ENCODE results near the gene RAB19. TPM values are rescaled to one million over a fixed set of nuclear protein-coding genes. Genes with fewer than 3 reads are reported as not detected.

RAB19 gene
- total and polyA plus RNA-seq, 2 of the 8 experiments (the other 6 are each of a cell fraction or from before 2014, with no cell fraction given) = 9.8 to 11.0 TPM

DNA sequence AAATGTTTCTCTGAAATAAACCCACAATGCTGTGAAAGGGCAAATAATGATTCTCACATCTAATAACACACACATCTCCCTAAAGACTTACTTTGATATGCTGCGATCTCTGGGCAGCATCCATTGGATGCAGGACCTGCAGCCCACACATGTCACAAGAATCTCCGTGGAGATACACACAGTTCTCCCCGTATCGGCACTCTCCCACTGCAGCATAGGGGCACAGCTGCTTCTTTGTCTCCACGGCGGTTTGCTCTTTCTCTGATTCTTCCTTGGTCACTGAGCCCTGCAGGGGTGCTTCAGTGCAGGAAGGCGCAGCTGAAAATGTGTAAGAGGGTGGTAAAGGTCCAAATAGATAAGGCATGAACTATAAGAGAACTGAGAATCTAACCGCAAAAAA lies 55.1 kb downstream of the RAB19 start:
- H3K4me3 ChIP-seq (ENCODE audit: extremely low read depth in 1 of 4, insufficient read depth in 2 of 4, low read depth in 3 of 4, low read length in 4 of 4) = no peak overlapping the region
- H3K23me2 ChIP-seq (ENCODE audit: low read depth, low read length) = no peaks in the 10 kb centered on the region
- H3K9ac ChIP-seq (replicated peaks in 1 of 4; ENCODE audit: extremely low read depth in 1 of 4, low read depth in 3 of 4, low read length in 3 of 4) = no peak overlapping the region
- H3K18ac ChIP-seq (ENCODE audit: extremely low read depth, low read length) = no peak overlapping the region
- H3K79me2 ChIP-seq (ENCODE audit: control insufficient read depth in 1 of 2, insufficient read depth in 2 of 2, low read length in 2 of 2) = peaks cover 0 to 40% of the 10 kb centered on the region in 2 experiments; a peak in 2 of 4 replicates
- no peaks in the 10 kb centered on the region for H3K79me1 ChIP-seq (ENCODE audit: low read depth, low read length)
- H4K20me1 ChIP-seq (replicated peaks in 1 of 2; ENCODE audit: control insufficient read depth in 1 of 2, insufficient read depth in 2 of 2, low read length in 2 of 2) = peaks cover 0 to 2% of the 10 kb centered on the region in 2 experiments
- H2BK12ac ChIP-seq (ENCODE audit: low read depth, low read length) = no peak overlapping the region
- H2BK5ac ChIP-seq (ENCODE audit: low read depth, low read length) = no peak overlapping the region
- no peak overlapping the region for H2BK120ac ChIP-seq (replicated peaks; ENCODE audit: low read depth, low read length)
- no peak overlapping the region for H2AFZ ChIP-seq (ENCODE audit: low read length)
- H3K36me3 ChIP-seq (ENCODE audit: control insufficient read depth in 2 of 4, insufficient read depth in 4 of 4, low read length in 3 of 4) = peaks cover 17 to 70% (median 25%) of the 10 kb centered on the region in 4 experiments
- no peak overlapping the region for H2BK20ac ChIP-seq (ENCODE audit: low read length)
- TF ChIP-seq POLR2A (IDR thresholded peaks at IDR 0.05; ENCODE audit: control extremely low read depth in 1 of 2, low read depth in 2 of 2, low read length in 2 of 2) (no peak), EP300 (IDR thresholded peaks at IDR 0.05; ENCODE audit: borderline replicate concordance in 1 of 2, low read depth in 2 of 2, low read length in 2 of 2) (no peak), SP1 (IDR thresholded peaks at IDR 0.05; ENCODE audit: low read depth, low read length) (no peak), CHD1 (IDR thresholded peaks at IDR 0.05; ENCODE audit: low read depth, low read length) (no peak)
- TF ChIP-seq, protein P1, sequence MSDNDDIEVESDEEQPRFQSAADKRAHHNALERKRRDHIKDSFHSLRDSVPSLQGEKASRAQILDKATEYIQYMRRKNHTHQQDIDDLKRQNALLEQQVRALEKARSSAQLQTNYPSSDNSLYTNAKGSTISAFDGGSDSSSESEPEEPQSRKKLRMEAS (IDR thresholded peaks at IDR 0.05) = no peak
- H3K4me1 ChIP-seq (replicated peaks in 1 of 4; ENCODE audit: control insufficient read depth in 3 of 4, insufficient read depth in 4 of 4, low read length in 3 of 4) = peaks cover 7 to 20% (median 17%) of the 10 kb centered on the region in 4 experiments; a peak in 6 of 7 replicates
- ChIA-PET POLR2A (ENCODE audit: partially characterized antibody) (interaction anchor here (1.1 kb wide), 1 partner anchor 19 kb away, joined by 5 read pairs; no protein-coding TSS in a partner anchor), CTCF (ENCODE audit: partially characterized antibody) (interaction anchor here (1.1 kb wide), 1 partner anchor 15 kb away, joined by 3 read pairs; no protein-coding TSS in a partner anchor)
- no peak overlapping the region for H3K4ac ChIP-seq (replicated peaks; ENCODE audit: insufficient read length, low read depth, low read length)
- no peak overlapping the region for H3K27ac ChIP-seq (ENCODE audit: low read depth, low read length)
- no peaks in the 10 kb centered on the region for H3K27me3 ChIP-seq (replicated peaks in 1 of 4; ENCODE audit: control insufficient read depth in 3 of 4, extremely low read depth in 1 of 4, insufficient read depth in 3 of 4, low read length in 3 of 4)
- H2BK15ac ChIP-seq (ENCODE audit: low read length) = no peak overlapping the region
- DNase-seq (ENCODE audit: low read depth in 1 of 2, low spot score in 2 of 2) (no peak), FAIRE-seq (no peak)
- H4K8ac ChIP-seq (ENCODE audit: extremely low read depth, insufficient read depth, low read length) = no peak overlapping the region
- H3K23ac ChIP-seq (ENCODE audit: insufficient read length) = no peak overlapping the region
- H3K9me3 ChIP-seq (ENCODE audit: insufficient read depth in 2 of 2, low read depth in 1 of 2, low read length in 1 of 2) = no peaks in the 10 kb centered on the region
- H4K91ac ChIP-seq (replicated peaks; ENCODE audit: insufficient read length, low read length) = no peak overlapping the region
- no peak overlapping the region for H4K5ac ChIP-seq (ENCODE audit: insufficient read length, low read depth, low read length)
- H3K14ac ChIP-seq (ENCODE audit: insufficient read length) = no peak overlapping the region
- 92% methylated on average over 8 of the region's 8 CpGs; no CpG with 5 or more reads in 1 of the 2 experiments for WGBS, 2 experiments (ENCODE audit: extremely low coverage in 1 of 2, insufficient coverage in 1 of 2, insufficient read length in 1 of 2, insufficient replicate concordance in 2 of 2, low coverage in 1 of 2, low lambda C conversion rate in 2 of 2, missing lambda C conversion rate in 1 of 2)
- H3K4me2 ChIP-seq (ENCODE audit: insufficient read depth in 1 of 2, low read depth in 2 of 2, low read length in 2 of 2) = no peak overlapping the region
- H3K56ac ChIP-seq (replicated peaks; ENCODE audit: insufficient read length, low read depth, low read length) = no peak overlapping the region
- no peak overlapping the region for H2AK5ac ChIP-seq (ENCODE audit: low read depth, low read length)

Measured in H1 (cell line).